Frontal cortex (tissue), 4 donors: Measurements from ENCODE around the gene UCN. TPM values are rescaled to one million over a fixed set of nuclear protein-coding genes. Genes with fewer than 3 reads are reported as not detected.
A peak's percentile ranks its signal among the peaks of the same experiment; 100 is the strongest.
"Not testable (repeated sequence)": the region's sequence is repeated elsewhere in the genome, so short reads cannot be mapped to it uniquely, and the experiment has no call there.

Experiments
- DNase-seq, 2 donors: peaks; one replicate each; pipeline ENCODE4 v3.0.0; 2012; ENCODE audit warnings: low spot score in 2 of 2
- FAIRE-seq: peaks from 2 replicates; lab custom pipeline; 2012; peaks lifted over from hg19 to GRCh38; lab: Jason Lieb, UNC
- total RNA-seq: library from RNA; depleted of rRNA; stranded (reverse); fragments of >200 nt; gene quantifications from one replicate; pipeline ENCODE4 v1.2.3, GENCODE V29; 2014
- donor health status: control.
- donor health status: control.
- donor health status: control.

The UCN gene
- total RNA-seq, 1 donor from 2014 or later = 1.2 TPM

GRCh38 chr2:27291865-27292264 lies 16.4 kb downstream of the UCN start:
- no peak for DNase-seq
- FAIRE-seq = no peak

- no peak for FAIRE-seq
- no peak for DNase-seq
Measured at GRCh38 chr2:27290549-27290948, 17.7 kb downstream of the UCN start.

GRCh38 chr2:27288610-27289009 lies 19.6 kb downstream of the UCN start:
- FAIRE-seq = no peak
- DNase-seq = no peak

GRCh38 chr2:27285481-27285880 lies 22.8 kb downstream of the UCN start:
- no peak for FAIRE-seq
- no peak for DNase-seq

GRCh38 chr2:27284996-27285395 lies 23.2 kb downstream of the UCN start:
- DNase-seq = no peak

GRCh38 chr2:27282892-27283291 lies 25.4 kb downstream of the UCN start:
- FAIRE-seq (no peak), DNase-seq (no peak)

More at GRCh38 chr2:27284996-27285395, 23.2 kb downstream of the UCN start:
- no peak for FAIRE-seq

- FAIRE-seq = no peak
Measured at GRCh38 chr2:27281855-27282559, 26.2 kb downstream of the UCN start, which contains the start of gene TRIM54. TSS of gene TRIM54 (plus strand) at chr2:27282429. CDS start at chr2:27282732, 303 bp downstream.

GRCh38 chr2:27281442-27281841 lies 26.8 kb downstream of the UCN start:
- FAIRE-seq = no peak

More at GRCh38 chr2:27281855-27282559, 26.2 kb downstream of the UCN start, which contains the start of gene TRIM54:
- no peak for DNase-seq

GRCh38 chr2:27280826-27281225 lies 27.4 kb downstream of the UCN start:
- no peak for FAIRE-seq
- DNase-seq = no peak

More at GRCh38 chr2:27281442-27281841, 26.8 kb downstream of the UCN start:
- DNase-seq = no peak

- DNase-seq (no peak), FAIRE-seq (no peak)
Measured at GRCh38 chr2:27278010-27278409, 30.2 kb downstream of the UCN start.

GRCh38 chr2:27275211-27276150 lies 32.8 kb downstream of the UCN start, which contains the start of gene DNAJC5G:
TSS of gene DNAJC5G (plus strand) at chr2:27275433. CDS start at chr2:27276729, 1,296 bp downstream.
- no peak for FAIRE-seq
- DNase-seq = no peak

- not testable (repeated sequence) for DNase-seq, FAIRE-seq
Measured at GRCh38 chr2:27272537-27273522, 35.4 kb downstream of the UCN start.

GRCh38 chr2:27271631-27272340 lies 36.5 kb downstream of the UCN start:
- DNase-seq (no peak), FAIRE-seq (no peak)

GRCh38 chr2:27270670-27271069 lies 37.6 kb downstream of the UCN start:
- DNase-seq = no peak
- no peak for FAIRE-seq

GRCh38 chr2:27270131-27270530 lies 38.1 kb downstream of the UCN start:
- no peak for DNase-seq

GRCh38 chr2:27268296-27268695 lies 39.9 kb downstream of the UCN start:
- not testable (repeated sequence) for DNase-seq, FAIRE-seq

More at GRCh38 chr2:27270131-27270530, 38.1 kb downstream of the UCN start:
- FAIRE-seq = no peak

- no peak for DNase-seq
- no peak for FAIRE-seq
Measured at GRCh38 chr2:27265536-27265870, 42.7 kb downstream of the UCN start.

GRCh38 chr2:27264753-27265535 lies 43.3 kb downstream of the UCN start:
- FAIRE-seq (no peak), DNase-seq (peak; percentile 76 to 85)
